HepG2 (cell line): ENCODE results near the gene ACSF3. TPM values are rescaled to one million over a fixed set of nuclear protein-coding genes. Genes with fewer than 3 reads are reported as not detected.
A peak's percentile ranks its signal among the peaks of the same experiment; 100 is the strongest.

Experiments used
- ATAC-seq: fragments of 200-7000 bp; cut with Tn5 transposase; 3 replicates; pipeline ENCODE4 v1.9.1; 2020; ENCODE audit warnings: mild to moderate bottlenecking, moderate library complexity
- BruUV-seq: library from RNA; stranded (reverse); fragments of 400-500 nt; replicated peaks from 2 replicates; lab custom pipeline; 2021; lab: Mats Ljungman, UMichigan
- CTCF ChIA-PET: fragments of 300-600 bp; formaldehyde crosslinking; extraction: SDS; loops from one replicate; lab custom pipeline; 2021; ENCODE audit warnings: low total read pairs, inconsistent platforms, low intra/inter-chr PET ratio; lab: Yijun Ruan, JAX
- POLR2A ChIA-PET: fragments of 350-600 bp; sonication (Branson Sonifier 250); formaldehyde crosslinking; loops from one replicate; lab custom pipeline; 2020; ENCODE audit warnings: antibody characterized with exemption, inconsistent platforms; lab: Yijun Ruan, JAX
- DNase-seq: peaks from one replicate; pipeline ENCODE4 v3.0.0-alpha.2; 2015; ENCODE audit warnings: low spot score
- FAIRE-seq: peaks from 3 replicates; lab custom pipeline; 2011; peaks lifted over from hg19 to GRCh38; lab: Jason Lieb, UNC
- H2AFZ ChIP-seq: one replicate; pipeline ENCODE4 v1.6.1; 2011; ENCODE audit warnings: low read length, inconsistent platforms
- H3K27ac ChIP-seq: fragments of 300-600 bp; 3 replicates; pipeline ENCODE4 v1.8.0; 2011; ENCODE audit warnings: mixed run types, mild to moderate bottlenecking, mixed read lengths, low read length, inconsistent platforms; ENCODE audit not compliant: insufficient read depth; ENCODE audit errors: extremely low read length
- H3K27me3 ChIP-seq, 2 experiments: fragments of 200-600 bp in 1 of 2; 2 replicates in 1 of 2; 3 replicates in 1 of 2; pipeline versions ENCODE4 v1.6.0 to v1.8.0; 2011; ENCODE audit warnings: low read length in 2 of 2, mild to moderate bottlenecking in 2 of 2, moderate library complexity in 2 of 2, inconsistent platforms in 1 of 2; ENCODE audit not compliant: insufficient read depth in 2 of 2, control insufficient read depth in 1 of 2
- H3K36me3 ChIP-seq, 2 experiments: fragments of 200-600 bp in 1 of 2; replicated peaks in 1 of 2; 2 replicates in 1 of 2; 3 replicates in 1 of 2; pipeline versions ENCODE4 v1.5.1 to v1.8.0; 2011; ENCODE audit warnings: low read length in 2 of 2, inconsistent platforms in 1 of 2; ENCODE audit not compliant: insufficient read depth in 2 of 2, control insufficient read depth in 1 of 2
- H3K4me1 ChIP-seq: 2 replicates; pipeline ENCODE4 v1.5.1; 2012; ENCODE audit warnings: low read length, inconsistent platforms; ENCODE audit not compliant: insufficient read depth
- H3K4me2 ChIP-seq: 2 replicates; pipeline ENCODE4 v1.6.0; 2011; ENCODE audit warnings: low read depth, low read length, inconsistent platforms
- H3K4me3 ChIP-seq, 3 experiments: fragments of 200-600 bp in 1 of 3; sonication (generic), shearing (Covaris generic) in 1 of 3; replicated peaks in 1 of 3; 2 replicates each; pipeline ENCODE4 v1.5.1; 2011 to 2016; ENCODE audit warnings: low read length in 3 of 3, inconsistent platforms in 2 of 3, low read depth in 2 of 3, mild to moderate bottlenecking in 2 of 3, control low read depth in 1 of 3, mixed read lengths in 1 of 3; ENCODE audit not compliant: insufficient read depth in 1 of 3
- H3K79me2 ChIP-seq: one replicate; pipeline ENCODE4 v1.6.1; 2011; ENCODE audit warnings: low read length, inconsistent platforms; ENCODE audit not compliant: insufficient read depth
- H3K9ac ChIP-seq: 2 replicates; pipeline ENCODE4 v1.6.0; 2011; ENCODE audit warnings: mild to moderate bottlenecking, low read depth, low read length, inconsistent platforms; ENCODE audit not compliant: insufficient read depth
- H3K9me3 ChIP-seq: 2 replicates; pipeline ENCODE4 v1.5.1; 2012; ENCODE audit warnings: mild to moderate bottlenecking, low read length
- H4K20me1 ChIP-seq: 2 replicates; pipeline ENCODE4 v1.6.0; 2011; ENCODE audit warnings: inconsistent platforms, mild to moderate bottlenecking, low read length, moderate library complexity; ENCODE audit not compliant: insufficient read depth
- AKAP8 ChIP-seq: sonication (generic); formaldehyde crosslinking; IDR thresholded peaks from 2 replicates; pipeline ENCODE4 v1.5.1; 2020; ENCODE audit warnings: mild to moderate bottlenecking, missing genetic modification reagents
- EZH2 ChIP-seq: conservative IDR thresholded peaks from 2 replicates; pipeline ENCODE4 v1.6.1; 2012; ENCODE audit warnings: mild to moderate bottlenecking, low read depth, low read length, moderate library complexity
- IRF1 ChIP-seq: sonication (generic); formaldehyde crosslinking; IDR thresholded peaks from 2 replicates; pipeline ENCODE4 v1.4.0; 2020; ENCODE audit warnings: low read depth, mild to moderate bottlenecking, missing genetic modification reagents
- IRX3 ChIP-seq: sonication (generic); formaldehyde crosslinking; IDR thresholded peaks from 2 replicates; pipeline ENCODE4 v1.8.1; 2023; ENCODE audit warnings: mild to moderate bottlenecking, low read depth, missing genetic modification reagents, borderline replicate concordance
- MTA1 ChIP-seq: sonication (generic); formaldehyde crosslinking; IDR thresholded peaks from 2 replicates; pipeline ENCODE4 v1.4.0; 2020; ENCODE audit warnings: missing genetic modification reagents, mild to moderate bottlenecking, borderline replicate concordance
- SMAD3 ChIP-seq: sonication (generic); formaldehyde crosslinking; IDR thresholded peaks from 2 replicates; pipeline ENCODE4 v1.4.0; 2020; ENCODE audit warnings: missing genetic modification reagents
- TOE1 ChIP-seq: sonication (generic); formaldehyde crosslinking; IDR thresholded peaks from 2 replicates; pipeline ENCODE4 v1.4.0; 2020; ENCODE audit warnings: mild to moderate bottlenecking, missing genetic modification reagents
- TSC22D2 ChIP-seq: sonication (generic); formaldehyde crosslinking; IDR thresholded peaks from 2 replicates; pipeline ENCODE4 v1.5.1; 2020; ENCODE audit warnings: missing genetic modification reagents, mild to moderate bottlenecking, borderline replicate concordance
- ZNF225 ChIP-seq: sonication (generic); formaldehyde crosslinking; IDR thresholded peaks from 2 replicates; pipeline ENCODE4 v1.4.0; 2020; ENCODE audit warnings: mild to moderate bottlenecking, missing genetic modification reagents
- ZNF329 ChIP-seq: sonication (generic); formaldehyde crosslinking; IDR thresholded peaks from 2 replicates; pipeline ENCODE4 v1.9.0; 2021; ENCODE audit warnings: low read depth, mild to moderate bottlenecking, missing genetic modification reagents
- ZNF331 ChIP-seq: sonication (generic); formaldehyde crosslinking; IDR thresholded peaks from 2 replicates; pipeline ENCODE4 v1.4.0; 2020; ENCODE audit warnings: missing genetic modification reagents
- ZNF484 ChIP-seq: sonication (generic); formaldehyde crosslinking; IDR thresholded peaks from 2 replicates; pipeline ENCODE4 v1.5.1; 2020; ENCODE audit warnings: mild to moderate bottlenecking, low read depth, missing genetic modification reagents, borderline replicate concordance
- ZNF777 ChIP-seq: sonication (generic); formaldehyde crosslinking; IDR thresholded peaks from 2 replicates; pipeline ENCODE4 v1.4.0; 2020; ENCODE audit warnings: missing genetic modification reagents
- WGBS: methylation state at CpG from one replicate; pipeline ENCODE4 v1.1.6; 2017; ENCODE audit warnings: low lambda C conversion rate; 5-methylcytosine and 5-hydroxymethylcytosine counted together
- in situ Hi-C: cut with HindIII; loops from 2 replicates; pipeline ENCODE4 v1.10.0; 2017; ENCODE audit warnings: low pct_unique_long_range_greater_than_20kb; ENCODE audit not compliant: extremely low pct_ligation_motif_present
- intact Hi-C: fragments of 100-400 bp; cut with micrococcal nuclease; formaldehyde crosslinking; loops from one replicate; pipeline ENCODE4 v1.10.0; 2022; ENCODE audit not compliant: unreplicated experiment
- polyA plus RNA-seq, 8 experiments: library from polyadenylated mRNA; depleted of rRNA in 3 of 8; stranded (reverse) in 7 of 8; unstranded in 1 of 8; fragments of >200 nt; fragmentation: Illumina TruSeq in 4 of 8; extraction: Trizol in 4 of 8; gene quantifications; 2 replicates each; pipeline versions ENCODE4 v1.2.1 to v1.2.3, GENCODE V29; 2011 to 2016; ENCODE audit warnings: low read depth in 4 of 8, missing spikeins in 1 of 8, mixed read lengths in 1 of 8; ENCODE audit not compliant: insufficient read depth in 1 of 8
- total RNA-seq, 5 experiments: library from RNA; depleted of rRNA; stranded (reverse); fragments of >200 nt; fragmentation: Illumina TruSeq; extraction: Trizol; gene quantifications; 2 replicates each; pipeline ENCODE4 v1.2.3, GENCODE V29; 2016; ENCODE audit warnings: low read depth in 1 of 5
- TF ChIP-seq, protein P1 (sequence below): sonication (generic); formaldehyde crosslinking; IDR thresholded peaks from 2 replicates; pipeline ENCODE4 v1.8.0; 2022; ENCODE audit warnings: mild to moderate bottlenecking, missing genetic modification reagents

ACSF3 gene
- total and polyA plus RNA-seq, 2 of the 13 experiments (the other 11 are each of a cell fraction or from before 2014, with no cell fraction given), result 14.9 to 30.6 TPM

DNA sequence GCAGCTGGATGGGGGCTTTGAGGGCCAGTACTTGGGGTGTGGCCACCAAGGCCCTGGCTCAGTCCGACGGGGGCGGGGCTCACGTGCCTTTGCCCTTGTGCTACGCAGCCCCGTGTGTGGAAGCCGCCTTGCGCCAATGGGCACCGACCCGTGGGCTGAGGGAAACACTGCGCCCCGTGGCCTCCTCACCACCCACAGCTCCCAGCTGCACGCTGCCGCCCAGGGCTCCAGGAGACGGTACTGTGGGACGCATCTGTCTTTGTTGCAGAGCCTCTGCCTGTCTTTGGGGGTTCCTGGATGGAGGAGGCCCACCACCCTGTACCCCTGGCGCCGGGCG is 85.5 kb downstream of the ACSF3 start:
- Histone ChIP-seq H3K4me3 (no peak overlapping the region), H3K27me3 (peaks cover 57 to 83% of the 10 kb centered on the region in 2 experiments), H3K9me3 (no peaks in the 10 kb centered on the region), H3K4me2 (no peak overlapping the region), H3K9ac (no peak overlapping the region), H3K4me1 (peaks cover 32% of the 10 kb centered on the region), H3K79me2 (no peaks in the 10 kb centered on the region), H3K36me3 (no peaks in the 10 kb centered on the region), H4K20me1 (peaks cover 4% of the 10 kb centered on the region; the same call in 1 of the 2 replicates), H2AFZ (no peak overlapping the region), H3K27ac (no peak overlapping the region)
- CTCF ChIA-PET, result no interaction called here
- 33% methylated on average over 13 of the region's 19 CpGs for WGBS
- POLR2A ChIA-PET, result no interaction called here
- FAIRE-seq, result no peak
- TF ChIP-seq EZH2, result peak; percentile 94
- TF ChIP-seq IRX3, result no peak
- no peak for TF ChIP-seq ZNF484 (CRISPR knock-in tag)
- peak; percentile 23; the same call in 1 of the 2 replicates for TF ChIP-seq MTA1 (CRISPR knock-in tag)
- TF ChIP-seq ZNF329, result no peak
- TF ChIP-seq, protein P1, sequence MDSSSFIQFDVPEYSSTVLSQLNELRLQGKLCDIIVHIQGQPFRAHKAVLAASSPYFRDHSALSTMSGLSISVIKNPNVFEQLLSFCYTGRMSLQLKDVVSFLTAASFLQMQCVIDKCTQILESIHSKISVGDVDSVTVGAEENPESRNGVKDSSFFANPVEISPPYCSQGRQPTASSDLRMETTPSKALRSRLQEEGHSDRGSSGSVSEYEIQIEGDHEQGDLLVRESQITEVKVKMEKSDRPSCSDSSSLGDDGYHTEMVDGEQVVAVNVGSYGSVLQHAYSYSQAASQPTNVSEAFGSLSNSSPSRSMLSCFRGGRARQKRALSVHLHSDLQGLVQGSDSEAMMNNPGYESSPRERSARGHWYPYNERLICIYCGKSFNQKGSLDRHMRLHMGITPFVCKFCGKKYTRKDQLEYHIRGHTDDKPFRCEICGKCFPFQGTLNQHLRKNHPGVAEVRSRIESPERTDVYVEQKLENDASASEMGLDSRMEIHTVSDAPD (CRISPR knock-in tag), result no peak
- no peak for TF ChIP-seq TSC22D2 (CRISPR knock-in tag)
- no peak for TF ChIP-seq TOE1 (CRISPR knock-in tag)
- 0 out of 2 replicates have a peak, but pooled peaks have one; percentile 51 for TF ChIP-seq AKAP8 (CRISPR knock-in tag)
- no peak for TF ChIP-seq SMAD3
- TF ChIP-seq ZNF225 (CRISPR knock-in tag), result no peak
- no peak for TF ChIP-seq ZNF777 (CRISPR knock-in tag)
- TF ChIP-seq IRF1 (CRISPR knock-in tag), result no peak
- TF ChIP-seq ZNF331, result no peak
- in situ Hi-C loops (no loop called here), intact Hi-C loops (no loop called here)
- no peak for ATAC-seq
- no peak for DNase-seq
- no TSS peak for BruUV-seq
